K562 (cell line): ENCODE data around the gene DGLUCY.

Experiments
- BRCA1 ChIP-seq, 2 experiments: fragments of 450-650 bp in 1 of 2; sonication (generic) in 1 of 2; formaldehyde crosslinking in 1 of 2; IDR thresholded peaks; 2 replicates each; pipeline versions ENCODE4 v1.5.0 to v1.6.1; 2017 to 2020; ENCODE audit warnings: mild to moderate bottlenecking in 1 of 2, missing genetic modification reagents in 1 of 2
- CTCF ChIP-seq, 3 experiments: IDR thresholded peaks in 2 of 3; conservative IDR thresholded peaks in 1 of 3; 2 replicates each; pipeline ENCODE4 v1.5.1; 2011 to 2012; ENCODE audit warnings: low read length in 3 of 3, mild to moderate bottlenecking in 3 of 3, control low read depth in 2 of 3, improper control_type of control experiment in 1 of 3, inconsistent platforms in 1 of 3, low read depth in 1 of 3, mixed read lengths in 1 of 3, moderate library complexity in 1 of 3; ENCODE audit not compliant: insufficient read depth in 2 of 3
- EHMT2 ChIP-seq: fragments of 450-650 bp; IDR thresholded peaks from 2 replicates; pipeline ENCODE4 v1.6.1; 2018; ENCODE audit warnings: antibody characterized with exemption
- FOSL1 ChIP-seq: fragments of 200-800 bp; sonication (Bioruptor generic); conservative IDR thresholded peaks from 2 replicates; pipeline ENCODE4 v1.6.1; 2016; ENCODE audit warnings: missing genetic modification characterization, missing compliant biosample characterization
- GTF2E2 ChIP-seq: fragments of 200-800 bp; sonication (Bioruptor generic); IDR thresholded peaks from 2 replicates; pipeline ENCODE4 v1.6.1; 2016; ENCODE audit warnings: missing genetic modification characterization, missing compliant biosample characterization
- NFXL1 ChIP-seq: fragments of 450-650 bp; formaldehyde crosslinking; IDR thresholded peaks from 2 replicates; pipeline ENCODE4 v1.4.0; 2021; ENCODE audit warnings: mild to moderate bottlenecking
- RREB1 ChIP-seq: fragments of 250-450 bp; sonication (Bioruptor Pico); IDR thresholded peaks from 2 replicates; pipeline ENCODE4 v1.4.0; 2020
- STAT6 ChIP-seq: sonication (generic); formaldehyde crosslinking; IDR thresholded peaks from 2 replicates; pipeline ENCODE4 v1.8.1; 2023; ENCODE audit warnings: mild to moderate bottlenecking, missing genetic modification reagents
- ZNF165 ChIP-seq: fragments of 250-450 bp; sonication (Bioruptor Pico); IDR thresholded peaks from 2 replicates; pipeline ENCODE4 v1.4.0; 2020; ENCODE audit warnings: borderline replicate concordance
- ZNF274 ChIP-seq: IDR thresholded peaks from 2 replicates; pipeline ENCODE4 v1.6.1; 2011; ENCODE audit warnings: low read depth, mild to moderate bottlenecking, low read length, moderate library complexity, borderline replicate concordance

- TF ChIP-seq BRCA1 (IDR thresholded peaks at IDR 0.05) (no peak), BRCA1 (CRISPR knock-in tag; IDR thresholded peaks at IDR 0.05) (no peak), NFXL1 (CRISPR knock-in tag) (no peak), STAT6 (CRISPR knock-in tag) (no peak), ZNF274 (no peak), GTF2E2 (tag) (no peak), CTCF (IDR thresholded peaks at IDR 0.05 in 2 of 3, conservative IDR thresholded peaks at IDR 0.05 in 1 of 3; ENCODE audit: insufficient read depth in 2 of 3, low read depth in 1 of 3, low read length in 3 of 3) (no peak), EHMT2 (no peak), ZNF165 (no peak), RREB1 (CRISPR knock-in tag) (no peak), FOSL1 (no peak)
Observed at GRCh38 chr14:91186515-91187066, 72.7 kb downstream of the DGLUCY start.
